GM23338 (cell line): ENCODE data around the gene MCTP2.

Experiments used
- EZH2 ChIP-seq: fragments of 200-600 bp; sonication (generic); IDR thresholded peaks from one replicate; pipeline ENCODE4 v1.8.0; 2017; ENCODE audit warnings: antibody characterized with exemption, mild to moderate bottlenecking, low read depth; ENCODE audit not compliant: unreplicated experiment
- EZH2phosphoT487 ChIP-seq: fragments of 200-600 bp; sonication (generic); IDR thresholded peaks from one replicate; pipeline ENCODE4 v1.8.1; 2018; ENCODE audit warnings: antibody characterized with exemption; ENCODE audit not compliant: unreplicated experiment
- POLR2AphosphoS5 ChIP-seq: IDR thresholded peaks from 2 replicates; pipeline ENCODE4 v1.6.1; 2016; ENCODE audit warnings: antibody characterized with exemption, low read depth
- ZNF114 ChIP-seq: fragments of 250-450 bp; sonication (Bioruptor Pico); IDR thresholded peaks from 2 replicates; pipeline ENCODE4 v1.5.0; 2020; ENCODE audit warnings: mild to moderate bottlenecking, moderate library complexity
- TF ChIP-seq, protein P1 (sequence below), 2 experiments: fragments of 200-600 bp in 1 of 2; sonication (generic) in 1 of 2; conservative IDR thresholded peaks; 2 replicates each; pipeline versions ENCODE4 v1.5.1 to v1.6.1; 2016 to 2017; ENCODE audit warnings: antibody characterized with exemption in 2 of 2, low read depth in 2 of 2, mild to moderate bottlenecking in 2 of 2, moderate library complexity in 1 of 2
- TF ChIP-seq, protein P2 (sequence below): IDR thresholded peaks from one replicate; pipeline ENCODE4 v1.6.1; 2018; ENCODE audit warnings: antibody characterized with exemption; ENCODE audit not compliant: unreplicated experiment

DNA sequence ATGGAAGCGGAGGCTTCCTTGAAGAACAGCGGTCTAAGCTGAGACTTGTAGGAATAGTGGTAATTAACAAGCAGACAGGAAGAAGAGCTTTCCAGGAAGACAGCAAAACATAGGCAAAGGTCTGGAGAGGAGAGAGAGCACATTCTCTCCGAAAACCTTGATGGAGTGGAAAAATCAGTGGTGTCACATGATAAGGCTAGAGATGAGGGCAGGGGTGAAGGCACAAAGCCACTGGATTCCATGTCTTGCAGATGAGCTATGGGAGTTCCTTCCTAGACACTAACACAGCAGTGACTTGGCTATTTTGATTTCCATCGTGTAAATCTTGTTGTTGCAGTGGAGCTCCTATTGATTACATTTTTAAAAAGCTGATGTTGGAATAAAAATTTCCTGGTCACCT lies 132.0 kb downstream of the MCTP2 start:
- TF ChIP-seq EZH2 = no peak
- TF ChIP-seq, protein P1, sequence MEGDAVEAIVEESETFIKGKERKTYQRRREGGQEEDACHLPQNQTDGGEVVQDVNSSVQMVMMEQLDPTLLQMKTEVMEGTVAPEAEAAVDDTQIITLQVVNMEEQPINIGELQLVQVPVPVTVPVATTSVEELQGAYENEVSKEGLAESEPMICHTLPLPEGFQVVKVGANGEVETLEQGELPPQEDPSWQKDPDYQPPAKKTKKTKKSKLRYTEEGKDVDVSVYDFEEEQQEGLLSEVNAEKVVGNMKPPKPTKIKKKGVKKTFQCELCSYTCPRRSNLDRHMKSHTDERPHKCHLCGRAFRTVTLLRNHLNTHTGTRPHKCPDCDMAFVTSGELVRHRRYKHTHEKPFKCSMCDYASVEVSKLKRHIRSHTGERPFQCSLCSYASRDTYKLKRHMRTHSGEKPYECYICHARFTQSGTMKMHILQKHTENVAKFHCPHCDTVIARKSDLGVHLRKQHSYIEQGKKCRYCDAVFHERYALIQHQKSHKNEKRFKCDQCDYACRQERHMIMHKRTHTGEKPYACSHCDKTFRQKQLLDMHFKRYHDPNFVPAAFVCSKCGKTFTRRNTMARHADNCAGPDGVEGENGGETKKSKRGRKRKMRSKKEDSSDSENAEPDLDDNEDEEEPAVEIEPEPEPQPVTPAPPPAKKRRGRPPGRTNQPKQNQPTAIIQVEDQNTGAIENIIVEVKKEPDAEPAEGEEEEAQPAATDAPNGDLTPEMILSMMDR (conservative IDR thresholded peaks at IDR 0.05; ENCODE audit: low read depth in 2 of 2) = no peak
- no peak for TF ChIP-seq POLR2AphosphoS5
- no peak for TF ChIP-seq ZNF114
- TF ChIP-seq, protein P2, sequence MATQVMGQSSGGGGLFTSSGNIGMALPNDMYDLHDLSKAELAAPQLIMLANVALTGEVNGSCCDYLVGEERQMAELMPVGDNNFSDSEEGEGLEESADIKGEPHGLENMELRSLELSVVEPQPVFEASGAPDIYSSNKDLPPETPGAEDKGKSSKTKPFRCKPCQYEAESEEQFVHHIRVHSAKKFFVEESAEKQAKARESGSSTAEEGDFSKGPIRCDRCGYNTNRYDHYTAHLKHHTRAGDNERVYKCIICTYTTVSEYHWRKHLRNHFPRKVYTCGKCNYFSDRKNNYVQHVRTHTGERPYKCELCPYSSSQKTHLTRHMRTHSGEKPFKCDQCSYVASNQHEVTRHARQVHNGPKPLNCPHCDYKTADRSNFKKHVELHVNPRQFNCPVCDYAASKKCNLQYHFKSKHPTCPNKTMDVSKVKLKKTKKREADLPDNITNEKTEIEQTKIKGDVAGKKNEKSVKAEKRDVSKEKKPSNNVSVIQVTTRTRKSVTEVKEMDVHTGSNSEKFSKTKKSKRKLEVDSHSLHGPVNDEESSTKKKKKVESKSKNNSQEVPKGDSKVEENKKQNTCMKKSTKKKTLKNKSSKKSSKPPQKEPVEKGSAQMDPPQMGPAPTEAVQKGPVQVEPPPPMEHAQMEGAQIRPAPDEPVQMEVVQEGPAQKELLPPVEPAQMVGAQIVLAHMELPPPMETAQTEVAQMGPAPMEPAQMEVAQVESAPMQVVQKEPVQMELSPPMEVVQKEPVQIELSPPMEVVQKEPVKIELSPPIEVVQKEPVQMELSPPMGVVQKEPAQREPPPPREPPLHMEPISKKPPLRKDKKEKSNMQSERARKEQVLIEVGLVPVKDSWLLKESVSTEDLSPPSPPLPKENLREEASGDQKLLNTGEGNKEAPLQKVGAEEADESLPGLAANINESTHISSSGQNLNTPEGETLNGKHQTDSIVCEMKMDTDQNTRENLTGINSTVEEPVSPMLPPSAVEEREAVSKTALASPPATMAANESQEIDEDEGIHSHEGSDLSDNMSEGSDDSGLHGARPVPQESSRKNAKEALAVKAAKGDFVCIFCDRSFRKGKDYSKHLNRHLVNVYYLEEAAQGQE = no peak
- no peak for TF ChIP-seq EZH2phosphoT487
